Measurements from ENCODE around the gene UPK1A. TPM values are rescaled to one million over a fixed set of nuclear protein-coding genes. Genes with fewer than 3 reads are reported as not detected.
A peak's percentile ranks its signal among the peaks of the same experiment; 100 is the strongest.

UPK1A gene
- total and polyA plus RNA-seq, 9 of the 15 experiments (the other 6 are each of a cell fraction or from before 2014, with no cell fraction given), result 0.06 to 0.13 TPM; not detected in 7

- TF ChIP-seq ZNF274 (IDR thresholded peaks at IDR 0.05; ENCODE audit: borderline replicate concordance, low read depth, low read length) (no peak), DMBX1 (CRISPR knock-in tag; IDR thresholded peaks at IDR 0.05; ENCODE audit: borderline replicate concordance) (no peak), ZNF707 (CRISPR knock-in tag; conservative IDR thresholded peaks at IDR 0.05) (no peak), MGA (IDR thresholded peaks at IDR 0.05) (no peak), PURB (CRISPR knock-in tag; IDR thresholded peaks at IDR 0.05; ENCODE audit: low read depth) (no peak), NEUROD1 (IDR thresholded peaks at IDR 0.05; ENCODE audit: borderline replicate concordance, low read depth, low read length, partially characterized antibody) (peak; percentile 26), HNRNPUL1 (IDR thresholded peaks at IDR 0.05; ENCODE audit: low read length) (no peak), ZNF766 (CRISPR knock-in tag; conservative IDR thresholded peaks at IDR 0.05) (no peak), PTTG1 (tag; IDR thresholded peaks at IDR 0.05; ENCODE audit: low read depth) (no peak), CXXC5 (CRISPR knock-in tag; IDR thresholded peaks at IDR 0.05) (peak; percentile 55), KDM4B (IDR thresholded peaks at IDR 0.05; ENCODE audit: borderline replicate concordance in 2 of 2, low read depth in 1 of 2) (peak in 1 of 2 experiments; percentile 16; a peak in 1 of 4 replicates), TSC22D4 (tag; IDR thresholded peaks at IDR 0.05) (no peak), ZNF76 (CRISPR knock-in tag; IDR thresholded peaks at IDR 0.05; ENCODE audit: borderline replicate concordance) (no peak), PRPF4 (IDR thresholded peaks at IDR 0.05; ENCODE audit: insufficient read depth, low read depth, low read length, poor library complexity, severe bottlenecking) (no peak), ESRRB (CRISPR knock-in tag; IDR thresholded peaks at IDR 0.05; ENCODE audit: borderline replicate concordance) (no peak)
Measured at GRCh38 chr19:35641515-35642151, 24.7 kb upstream of the UPK1A start, which contains the start of gene ETV2 (continued).

Measured in K562 (cell line).